ENCODE results near the gene PTPRT.

PTPRT gene

GRCh38 chr20:42588847-42589246 lies 600.9 kb downstream of the PTPRT start:
- Histone ChIP-seq H3K9me3 (no peaks in the 10 kb centered on the region), H3K4me1 (no peaks in the 10 kb centered on the region), H3K4me3 (ENCODE audit: low read depth, low read length) (no peak overlapping the region), H3K36me3 (no peaks in the 10 kb centered on the region), H3K27me3 (no peaks in the 10 kb centered on the region)
- TF ChIP-seq CTCF (IDR thresholded peaks at IDR 0.05; ENCODE audit: low read depth, low read length): no peak
- no peak for DNase-seq

- DNase-seq: no peak
- Histone ChIP-seq H3K36me3 (no peaks in the 10 kb centered on the region), H3K9me3 (no peaks in the 10 kb centered on the region), H3K4me1 (no peaks in the 10 kb centered on the region), H3K4me3 (ENCODE audit: low read depth, low read length) (no peak overlapping the region), H3K27me3 (no peaks in the 10 kb centered on the region)
- TF ChIP-seq CTCF (IDR thresholded peaks at IDR 0.05; ENCODE audit: low read depth, low read length): no peak
Observed at GRCh38 chr20:42587427-42587826, 602.3 kb downstream of the PTPRT start.

- Histone ChIP-seq H3K4me1 (no peaks in the 10 kb centered on the region), H3K9me3 (no peaks in the 10 kb centered on the region), H3K4me3 (ENCODE audit: low read depth, low read length) (no peak overlapping the region), H3K36me3 (no peaks in the 10 kb centered on the region), H3K27me3 (no peaks in the 10 kb centered on the region)
- TF ChIP-seq CTCF (IDR thresholded peaks at IDR 0.05; ENCODE audit: low read depth, low read length): no peak
- no peak for DNase-seq
Observed at GRCh38 chr20:42581311-42581710, 608.4 kb downstream of the PTPRT start.

- DNase-seq: no peak
- no peak for TF ChIP-seq CTCF (IDR thresholded peaks at IDR 0.05; ENCODE audit: low read depth, low read length)
- H3K4me3 ChIP-seq (ENCODE audit: low read depth, low read length): no peak overlapping the region
- H3K27me3 ChIP-seq: no peaks in the 10 kb centered on the region
- H3K4me1 ChIP-seq: no peaks in the 10 kb centered on the region
- no peaks in the 10 kb centered on the region for H3K36me3 ChIP-seq
- H3K9me3 ChIP-seq: no peaks in the 10 kb centered on the region
Observed at GRCh38 chr20:42576167-42576566, 613.5 kb downstream of the PTPRT start.

GRCh38 chr20:42572320-42573016 lies 617.2 kb downstream of the PTPRT start:
- Histone ChIP-seq H3K9me3 (no peaks in the 10 kb centered on the region), H3K36me3 (no peaks in the 10 kb centered on the region), H3K4me3 (ENCODE audit: low read depth, low read length) (no peak overlapping the region), H3K4me1 (no peaks in the 10 kb centered on the region), H3K27me3 (no peaks in the 10 kb centered on the region)
- DNase-seq: no peak
- TF ChIP-seq CTCF (IDR thresholded peaks at IDR 0.05; ENCODE audit: low read depth, low read length): no peak

- TF ChIP-seq CTCF (IDR thresholded peaks at IDR 0.05; ENCODE audit: low read depth, low read length): no peak
Observed at GRCh38 chr20:42567409-42567808, 622.3 kb downstream of the PTPRT start.

More at GRCh38 chr20:42567409-42567808, 622.3 kb downstream of the PTPRT start:
- no peak overlapping the region for H3K4me3 ChIP-seq (ENCODE audit: low read depth, low read length)
- no peak for DNase-seq
- H3K36me3 ChIP-seq: no peaks in the 10 kb centered on the region
- H3K9me3 ChIP-seq: no peaks in the 10 kb centered on the region
- H3K4me1 ChIP-seq: no peaks in the 10 kb centered on the region
- no peaks in the 10 kb centered on the region for H3K27me3 ChIP-seq
